BJ (cell line): ENCODE data around the gene OLIG3. TPM values are rescaled to one million over a fixed set of nuclear protein-coding genes. Genes with fewer than 3 reads are reported as not detected.

ENCODE experiments used
- CTCF ChIA-PET: fragments of 350-600 bp; formaldehyde crosslinking; extraction: SDS; loops from one replicate; lab custom pipeline; 2021; ENCODE audit warnings: antibody characterized with exemption, inconsistent platforms; lab: Yijun Ruan, JAX
- POLR2A ChIA-PET: fragments of 300-600 bp; sonication (Branson Sonifier 250); formaldehyde crosslinking; extraction: SDS; loops from one replicate; lab custom pipeline; 2021; ENCODE audit warnings: antibody characterized with exemption; lab: Charles Lee
- DNase-seq: peaks from one replicate; pipeline ENCODE4 v3.0.0-alpha.2; 2011; ENCODE audit warnings: low read depth
- H3K27me3 ChIP-seq: 2 replicates; pipeline ENCODE4 v1.6.0; 2011; ENCODE audit warnings: low read length; ENCODE audit not compliant: control insufficient read depth, insufficient read depth
- H3K36me3 ChIP-seq: 2 replicates; pipeline ENCODE4 v1.5.1; 2011; ENCODE audit warnings: low read length; ENCODE audit not compliant: control insufficient read depth, insufficient read depth
- H3K4me3 ChIP-seq: 2 replicates; pipeline ENCODE4 v1.5.1; 2011; ENCODE audit warnings: low read depth, mild to moderate bottlenecking, control low read depth, low read length
- CTCF ChIP-seq: IDR thresholded peaks from 2 replicates; pipeline ENCODE4 v1.5.1; 2011; ENCODE audit warnings: low read depth, mild to moderate bottlenecking, control low read depth, inconsistent platforms, low read length, moderate library complexity; ENCODE audit not compliant: insufficient read depth
- polyA plus RNA-seq: library from polyadenylated mRNA; depleted of rRNA; stranded (reverse); fragments of >200 nt; gene quantifications from 2 replicates; pipeline ENCODE4 v1.2.3, GENCODE V29; 2011

The OLIG3 gene
- polyA plus RNA-seq, 1 experiment = not detected

GRCh38 chr6:137531376-137532092 lies 37.3 kb upstream of the OLIG3 start:
- ChIA-PET POLR2A (no interaction called here), CTCF (interaction anchor here (1.2 to 1.4 kb wide), 2 partner anchors 15 to 34 kb away, joined by 3 read pairs; no protein-coding TSS in a partner anchor)
- no peaks in the 10 kb centered on the region for H3K36me3 ChIP-seq
- DNase-seq = no peak
- H3K27me3 ChIP-seq = no peaks in the 10 kb centered on the region
- H3K4me3 ChIP-seq = no peak overlapping the region
- TF ChIP-seq CTCF = no peak

GRCh38 chr6:137530404-137530803 lies 36.2 kb upstream of the OLIG3 start:
- no peak for DNase-seq
- CTCF ChIA-PET = interaction anchor here (1.2 kb wide), 1 partner anchor 14 kb away, joined by 3 read pairs; no protein-coding TSS in a partner anchor
- TF ChIP-seq CTCF = no peak
- POLR2A ChIA-PET = no interaction called here
- Histone ChIP-seq H3K4me3 (no peak overlapping the region), H3K27me3 (no peaks in the 10 kb centered on the region), H3K36me3 (no peaks in the 10 kb centered on the region)

- ChIA-PET CTCF (no interaction called here), POLR2A (no interaction called here)
- Histone ChIP-seq H3K4me3 (no peak overlapping the region), H3K36me3 (no peaks in the 10 kb centered on the region), H3K27me3 (peaks cover 4% of the 10 kb centered on the region)
- DNase-seq = no peak
- TF ChIP-seq CTCF = no peak
Measured at GRCh38 chr6:137522831-137523230, 28.6 kb upstream of the OLIG3 start.

GRCh38 chr6:137522198-137522798 lies 28.1 kb upstream of the OLIG3 start:
- DNase-seq = no peak
- H3K4me3 ChIP-seq = no peak overlapping the region
- no peak for TF ChIP-seq CTCF
- peaks cover 6% of the 10 kb centered on the region for H3K27me3 ChIP-seq
- CTCF ChIA-PET = no interaction called here
- H3K36me3 ChIP-seq = no peaks in the 10 kb centered on the region
- POLR2A ChIA-PET = no interaction called here

- TF ChIP-seq CTCF = no peak
- H3K4me3 ChIP-seq = no peak overlapping the region
- H3K36me3 ChIP-seq = no peaks in the 10 kb centered on the region
- no peak for DNase-seq
- ChIA-PET CTCF (no interaction called here), POLR2A (no interaction called here)
- H3K27me3 ChIP-seq = peaks cover 9% of the 10 kb centered on the region
Measured at GRCh38 chr6:137520520-137520919, 26.3 kb upstream of the OLIG3 start.
